Measurements from ENCODE around the gene IFI44L.

IFI44L gene

DNA sequence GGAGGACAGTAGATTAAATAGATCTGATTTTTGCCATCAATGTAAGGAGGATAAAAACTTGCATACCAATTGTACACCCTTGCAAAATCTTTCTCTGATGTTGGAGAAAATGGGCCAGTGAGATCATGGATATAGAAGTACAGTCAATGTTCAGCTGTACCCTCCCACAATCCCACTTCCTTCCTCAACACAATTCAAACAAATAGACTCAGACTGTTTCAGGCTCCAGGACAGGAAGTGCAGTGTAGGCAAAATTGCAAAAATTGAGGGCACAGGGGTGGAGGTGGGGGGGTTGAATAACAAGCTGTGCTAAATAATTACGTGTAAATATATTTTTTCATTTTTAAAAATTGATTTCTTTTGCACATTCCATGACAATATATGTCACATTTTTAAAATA, 25.5 kb downstream of the IFI44L start:
- DNase-seq: no peak

DNA sequence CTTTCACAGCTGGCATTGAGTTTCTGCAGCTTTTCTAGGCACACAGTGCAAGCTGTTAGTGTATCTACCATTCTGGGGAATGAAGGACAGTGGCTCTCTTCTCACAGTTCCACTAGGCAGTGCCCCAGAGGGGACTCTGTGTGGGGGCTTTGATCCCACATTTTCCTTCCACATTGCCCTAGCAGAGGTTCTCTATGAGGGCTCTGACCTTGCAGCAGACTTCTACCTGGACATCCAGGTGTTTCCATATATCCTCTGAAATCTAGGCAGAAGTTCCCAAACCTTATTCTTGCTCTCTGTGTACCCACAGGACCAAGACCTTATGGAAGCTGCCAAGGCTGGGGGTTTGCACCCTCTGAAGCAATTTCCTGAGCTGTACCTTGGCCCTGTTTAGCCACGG, 27.0 kb downstream of the IFI44L start:
- no peak for DNase-seq

GRCh38 chr1:78649628-78650027, 29.4 kb downstream of the IFI44L start, which contains the start of gene IFI44:
Gene IFI44 (plus strand): TSS chr1:78649831. CDS start chr1:78650196, 365 bp downstream.
- DNase-seq: peak; percentile 28

- no peak for DNase-seq
Observed at GRCh38 chr1:78650114-78650660, 29.9 kb downstream of the IFI44L start.

- no peak for DNase-seq
Observed at GRCh38 chr1:78651241-78651640, 31.0 kb downstream of the IFI44L start.

DNA sequence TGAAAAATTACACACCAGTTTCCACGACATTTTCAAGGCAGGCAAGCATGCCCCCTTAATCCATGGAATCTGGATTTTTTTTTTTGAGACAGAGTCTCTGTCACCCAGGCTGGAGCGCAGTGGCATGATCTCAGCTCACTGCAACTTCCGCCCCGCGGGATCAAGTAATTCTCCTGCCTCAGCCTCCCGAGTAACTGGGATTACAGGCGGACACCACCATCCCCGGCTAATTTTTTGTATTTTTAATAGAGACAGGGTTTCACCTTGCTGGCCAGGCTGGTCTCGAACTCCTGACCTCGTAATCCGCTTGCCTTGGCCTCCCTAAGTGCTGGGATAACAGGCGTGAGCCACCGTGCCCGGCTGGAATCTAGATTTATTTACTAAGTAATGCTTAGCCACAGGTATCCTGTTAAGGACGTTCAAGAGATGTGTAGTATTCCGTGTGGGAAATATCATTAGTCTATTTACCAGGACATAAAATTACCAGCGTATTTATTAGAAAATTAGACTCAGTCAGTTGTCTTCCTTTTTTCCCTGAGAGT, 31.8 kb downstream of the IFI44L start:
- no peak for DNase-seq

GRCh38 chr1:78658901-78659300, 38.7 kb downstream of the IFI44L start:
- no peak for DNase-seq

DNA sequence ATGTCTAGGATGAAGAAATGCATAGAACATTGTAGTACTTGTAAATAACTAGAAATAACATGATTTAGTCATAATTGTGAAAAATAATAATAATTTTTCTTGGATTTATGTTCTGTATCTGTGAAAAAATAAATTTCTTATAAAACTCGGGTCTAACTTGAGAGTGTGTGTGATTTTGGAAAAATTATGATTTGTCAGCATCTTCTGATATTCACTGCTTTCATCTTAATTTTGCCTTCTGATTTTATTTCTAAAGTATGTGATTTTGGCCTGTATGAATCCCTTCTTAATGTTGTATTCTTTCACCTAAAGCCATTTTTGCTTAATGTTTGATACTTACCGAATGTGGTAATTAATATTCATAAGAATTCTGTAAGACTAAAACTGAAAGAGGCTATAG, 43.7 kb downstream of the IFI44L start:
- DNase-seq: no peak

- no peak for DNase-seq
Observed at GRCh38 chr1:78664763-78665162, 44.5 kb downstream of the IFI44L start.

DNA sequence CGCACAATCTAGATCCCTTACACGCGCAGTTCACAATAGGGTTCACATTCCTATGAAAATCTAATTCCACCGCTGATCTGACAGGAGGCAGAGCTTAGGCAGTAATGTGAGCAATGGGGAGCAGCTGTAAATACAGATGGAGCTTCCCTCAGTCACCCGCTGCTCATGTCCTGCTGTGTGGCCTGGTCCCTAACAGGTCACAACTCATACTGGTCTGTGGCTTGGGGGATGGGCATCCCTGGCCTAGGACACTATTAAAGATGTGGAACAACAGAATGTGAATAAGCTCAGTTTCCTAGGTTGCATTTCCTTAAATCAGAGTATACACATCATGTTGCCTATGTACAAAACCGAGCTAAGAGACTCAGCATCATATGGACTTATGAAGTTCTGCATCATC, 45.6 kb downstream of the IFI44L start:
- no peak for DNase-seq

DNA sequence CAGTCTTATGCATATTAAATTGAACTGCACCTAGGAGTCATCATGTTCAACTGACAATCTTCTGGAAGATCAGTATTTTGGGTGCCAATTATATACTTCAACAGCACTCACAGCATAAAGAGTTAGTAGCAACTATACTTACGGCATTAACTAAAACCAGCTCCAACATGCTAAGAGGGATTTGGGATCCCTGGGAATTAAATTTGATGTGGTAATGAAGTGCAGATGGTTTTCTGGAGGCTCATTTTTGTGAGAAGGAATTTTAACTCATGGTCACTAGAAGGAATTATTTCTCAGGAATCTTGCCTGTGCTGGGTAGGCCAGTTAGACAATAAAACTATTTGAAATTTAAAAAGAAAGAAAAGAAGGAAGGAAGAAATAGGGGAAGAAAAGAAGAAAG, 47.7 kb downstream of the IFI44L start:
- no peak for DNase-seq

DNA sequence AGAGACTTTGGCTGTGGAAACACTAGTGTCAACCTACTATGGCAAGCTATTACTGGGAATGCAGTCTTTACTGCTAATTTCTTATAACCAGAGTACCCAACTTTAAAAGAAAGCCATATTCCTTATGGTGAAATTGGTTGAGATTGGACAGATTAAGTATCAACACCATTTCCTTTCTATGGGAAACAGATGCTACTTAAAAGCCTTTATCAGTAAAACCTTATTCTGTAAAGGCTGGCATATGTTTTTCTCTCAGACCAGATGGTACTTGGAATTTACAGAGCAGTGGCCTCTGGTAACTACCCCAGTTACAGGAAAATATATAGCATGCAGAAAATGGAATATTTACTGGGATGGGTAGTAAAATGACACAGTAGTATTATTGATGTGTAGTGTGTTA, 48.2 kb downstream of the IFI44L start:
- DNase-seq: no peak

- DNase-seq: no peak
Observed at GRCh38 chr1:78672428-78672827, 52.2 kb downstream of the IFI44L start.

DNA sequence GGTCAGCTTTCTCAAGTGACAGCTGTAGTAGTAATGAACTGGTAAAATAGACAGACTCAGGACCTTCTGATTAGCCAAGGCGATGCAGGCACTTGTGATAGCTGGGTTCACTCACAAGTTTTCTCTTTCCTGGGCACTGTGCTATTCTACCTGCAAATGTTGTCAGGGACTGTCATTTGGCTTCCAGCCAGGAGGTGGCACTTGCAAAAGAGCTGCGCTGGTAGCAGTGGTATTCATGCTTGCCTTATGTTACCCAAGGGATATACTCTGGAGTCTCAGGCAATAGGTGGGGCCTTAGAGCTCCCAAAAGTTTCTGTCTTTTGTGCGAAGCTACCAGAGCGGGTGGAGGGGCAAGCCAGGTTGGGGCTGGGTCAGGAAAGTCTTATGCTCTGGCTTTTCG, 52.9 kb downstream of the IFI44L start:
- peak; percentile 50 for DNase-seq

GRCh38 chr1:78676347-78676982, 56.2 kb downstream of the IFI44L start:
- DNase-seq: peak; percentile 53

- DNase-seq: no peak
Observed at GRCh38 chr1:78676993-78677392, 56.7 kb downstream of the IFI44L start.

DNA sequence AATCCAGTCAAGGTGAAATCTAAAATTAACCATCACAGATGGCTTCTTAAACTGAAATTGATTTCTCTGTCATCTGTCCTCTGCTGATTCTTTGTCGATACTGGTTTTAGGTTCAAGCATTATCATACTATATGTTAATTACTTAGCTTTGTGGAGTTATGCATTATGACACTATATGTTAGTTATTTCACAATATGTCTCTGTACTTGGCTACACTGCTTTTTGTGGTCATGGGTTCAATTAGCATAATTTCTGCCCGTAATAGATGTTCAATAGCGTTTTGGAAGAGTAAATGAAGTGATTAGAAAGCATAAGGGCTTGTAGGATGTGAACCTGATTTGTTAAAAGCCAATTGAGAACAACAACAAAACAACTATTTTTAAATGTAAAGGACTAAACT, 57.5 kb downstream of the IFI44L start:
- no peak for DNase-seq

DNA sequence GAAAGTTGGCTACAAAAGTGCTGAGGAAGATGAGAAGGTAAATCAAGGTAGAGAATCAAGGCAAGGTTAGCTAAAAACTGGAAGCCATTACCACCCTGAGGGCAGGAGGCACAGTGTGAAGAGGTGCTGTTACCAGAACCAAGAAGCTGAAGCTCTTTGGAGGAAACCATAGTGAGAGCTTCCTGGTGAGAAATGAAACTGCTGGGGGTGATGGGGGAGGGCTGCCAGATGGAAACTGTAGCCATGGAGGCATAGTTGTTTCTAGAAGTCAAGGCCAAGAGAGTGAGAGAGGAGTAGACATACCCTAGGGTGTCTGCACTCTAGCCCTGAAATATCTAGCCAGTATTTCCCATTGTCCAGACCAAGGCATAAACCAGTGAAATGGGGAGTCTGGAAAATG, 58.1 kb downstream of the IFI44L start:
- DNase-seq: no peak

DNA sequence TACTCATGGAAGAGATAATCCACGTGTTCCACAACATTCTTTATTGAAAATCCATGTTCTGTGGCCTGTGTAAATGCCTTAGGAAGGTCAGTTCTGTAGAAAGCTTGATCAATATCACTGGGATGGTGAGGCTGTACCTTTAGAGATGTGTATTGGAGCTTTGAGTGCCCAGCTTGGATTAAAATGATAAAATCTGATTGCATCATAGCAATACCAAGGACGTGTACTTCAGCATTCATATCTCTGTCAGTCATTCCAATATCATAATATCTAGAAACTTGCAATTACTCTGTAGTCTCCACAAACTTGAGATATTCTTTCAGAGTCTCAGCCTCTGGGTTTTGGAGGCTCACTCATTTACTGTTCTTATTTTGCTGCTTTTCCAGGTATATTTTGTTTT, 61.0 kb downstream of the IFI44L start:
- DNase-seq: no peak

GRCh38 chr1:78682496-78682895, 62.2 kb downstream of the IFI44L start:
- DNase-seq: no peak

DNA sequence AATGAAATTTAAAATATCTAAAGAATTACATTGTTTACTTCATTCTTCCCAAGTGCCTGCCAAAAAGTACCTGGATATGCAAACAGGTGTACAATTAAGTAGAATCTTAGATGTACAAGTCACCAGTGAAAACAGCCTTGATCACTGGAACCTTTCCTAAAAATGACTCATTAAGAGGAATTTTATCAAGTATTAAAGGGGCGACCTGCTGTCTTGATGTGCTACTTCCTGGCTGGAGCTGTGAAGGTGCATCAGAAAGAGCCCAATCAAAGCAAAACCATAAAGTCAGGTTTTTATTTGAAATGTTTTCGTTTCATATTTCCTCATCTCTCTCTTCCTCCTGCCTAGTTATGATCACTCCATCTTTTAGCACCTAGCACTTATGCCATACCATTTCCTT, 62.8 kb downstream of the IFI44L start:
- DNase-seq: no peak

GRCh38 chr1:78687315-78687714, 67.1 kb downstream of the IFI44L start:
- no peak for DNase-seq

- no peak for DNase-seq
Observed at GRCh38 chr1:78687914-78688313, 67.7 kb downstream of the IFI44L start.

- DNase-seq: no peak
Observed at GRCh38 chr1:78688697-78689096, 68.4 kb downstream of the IFI44L start.

DNA sequence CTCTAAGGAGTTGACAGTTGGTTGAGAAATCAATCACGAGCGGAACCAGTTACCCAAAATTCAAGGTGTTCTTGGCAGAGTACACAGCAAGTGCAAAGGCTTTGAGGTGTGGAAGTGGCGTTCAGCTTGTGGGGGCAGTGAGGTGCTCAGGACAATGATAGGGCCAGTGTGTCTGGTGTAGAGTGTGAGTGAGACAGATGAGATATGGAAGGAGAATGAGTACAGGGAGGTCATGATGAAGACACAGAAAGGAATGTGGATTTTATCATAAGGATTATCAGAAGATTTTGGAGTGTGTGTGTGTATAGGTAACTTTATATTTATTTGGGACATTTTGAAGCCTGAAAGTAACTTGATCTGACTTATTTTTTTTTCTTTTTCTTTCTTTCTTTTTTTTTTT, 70.3 kb downstream of the IFI44L start:
- DNase-seq: no peak
